Kidney tubule cell (primary cell): ENCODE measurements around the gene CDH4.

ENCODE experiments used
- DNase-seq: peaks from one replicate; pipeline ENCODE4 v3.0.0-alpha.2; 2018; ENCODE audit warnings: low spot score

Gene CDH4

GRCh38 chr20:61328911-61329558 lies 77.0 kb downstream of the CDH4 start:
- DNase-seq: peak; percentile 25

DNA sequence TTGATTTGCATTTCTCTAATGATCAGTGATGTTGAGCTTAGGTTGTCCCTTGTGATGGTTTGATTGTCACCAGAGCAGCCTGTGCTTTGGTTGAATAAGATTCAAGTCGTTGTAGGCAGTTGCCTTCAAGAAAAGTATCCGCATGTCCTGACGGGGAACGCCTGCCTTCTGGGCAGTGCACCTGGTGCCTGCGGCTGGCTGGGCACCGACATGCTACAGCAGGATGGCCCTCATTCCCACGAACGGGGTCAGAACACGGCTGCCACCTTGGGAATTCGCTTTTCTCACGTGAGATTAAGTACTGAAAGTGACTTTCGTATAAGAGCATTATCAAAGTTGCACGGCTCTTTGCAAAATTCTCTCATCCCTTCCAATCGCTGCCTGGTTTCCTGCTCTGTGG lies 78.4 kb downstream of the CDH4 start:
- no peak for DNase-seq

DNA sequence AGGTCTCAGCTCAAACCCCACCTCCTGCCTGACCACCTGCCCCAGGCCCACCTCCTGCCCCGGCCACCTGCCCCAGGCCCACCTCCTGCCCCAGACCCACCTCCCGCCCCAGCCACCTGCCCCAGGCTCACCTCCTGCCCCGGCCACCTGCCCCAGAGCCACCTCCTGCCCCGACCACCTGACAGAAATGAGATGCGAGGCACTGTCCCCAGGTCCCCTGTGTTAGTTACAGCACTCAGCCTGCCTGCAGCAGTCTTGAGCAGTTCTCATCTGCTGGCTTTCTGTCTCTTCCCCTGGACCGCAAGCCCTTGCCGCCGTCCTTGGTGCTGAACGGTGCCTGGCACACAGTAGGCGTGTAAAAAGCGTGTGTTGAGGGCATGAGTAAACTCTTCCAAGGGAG lies 79.5 kb downstream of the CDH4 start:
- DNase-seq: no peak

GRCh38 chr20:61332016-61332975 lies 80.2 kb downstream of the CDH4 start:
- no peak for DNase-seq

- no peak for DNase-seq
Measured at GRCh38 chr20:61333484-61334108, 81.5 kb downstream of the CDH4 start.

DNA sequence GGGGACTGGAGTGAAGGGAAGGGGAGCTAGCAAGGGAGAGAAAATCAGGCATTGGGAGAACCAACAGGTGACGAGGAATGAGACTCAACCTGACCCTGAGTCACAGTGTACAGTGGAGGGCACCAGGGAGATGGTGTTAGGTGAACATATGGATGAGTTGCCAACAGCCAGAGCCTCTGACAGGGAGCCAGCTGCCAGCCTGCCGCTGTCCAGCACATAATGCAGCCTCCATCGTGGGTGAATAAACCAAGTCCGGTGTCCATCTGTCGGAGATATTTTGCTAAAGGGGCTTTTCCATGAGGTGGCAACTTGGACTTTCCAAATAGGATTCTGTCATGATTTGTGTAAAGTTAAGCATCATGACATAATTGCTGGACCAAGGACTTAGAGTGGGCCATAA lies 88.1 kb downstream of the CDH4 start:
- no peak for DNase-seq

DNA sequence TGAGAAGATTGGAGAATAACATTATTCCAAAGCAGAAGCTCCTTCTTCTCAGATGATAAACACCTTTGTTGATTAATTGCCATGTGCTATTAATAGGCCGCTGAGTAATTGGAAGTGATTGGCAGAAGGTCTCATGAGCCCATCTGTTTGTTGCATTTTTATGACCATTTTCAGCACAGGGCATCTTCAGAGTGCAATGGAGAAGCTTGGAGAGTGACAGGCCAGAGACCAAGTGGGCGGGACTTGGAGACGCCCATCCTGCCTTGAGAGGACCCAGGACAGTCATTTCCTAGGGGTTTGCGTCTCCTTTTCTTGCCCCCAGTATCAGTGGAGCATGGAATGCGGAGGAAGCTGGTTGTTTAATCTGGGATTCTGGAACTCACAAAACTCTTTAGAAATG lies 89.5 kb downstream of the CDH4 start:
- no peak for DNase-seq

DNA sequence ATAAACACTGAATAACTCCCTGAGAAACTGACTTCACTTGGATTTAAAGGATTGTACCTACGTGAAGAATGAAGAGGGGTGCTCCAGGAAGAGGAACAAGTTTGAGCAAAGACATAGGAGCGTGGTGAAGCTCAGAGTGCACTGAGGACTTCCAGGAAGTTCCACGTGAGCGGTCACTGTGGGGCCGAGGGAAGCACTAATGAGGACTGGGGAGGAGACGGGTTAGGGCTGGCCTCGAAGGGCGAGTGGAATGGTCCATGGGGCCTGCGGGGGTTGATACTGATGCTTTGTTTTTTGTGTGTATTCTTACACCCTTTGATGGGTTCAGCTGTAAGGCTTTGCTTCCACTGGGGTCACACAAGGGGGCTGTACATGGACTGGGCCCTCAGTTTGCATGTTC lies 91.9 kb downstream of the CDH4 start:
- DNase-seq: no peak

DNA sequence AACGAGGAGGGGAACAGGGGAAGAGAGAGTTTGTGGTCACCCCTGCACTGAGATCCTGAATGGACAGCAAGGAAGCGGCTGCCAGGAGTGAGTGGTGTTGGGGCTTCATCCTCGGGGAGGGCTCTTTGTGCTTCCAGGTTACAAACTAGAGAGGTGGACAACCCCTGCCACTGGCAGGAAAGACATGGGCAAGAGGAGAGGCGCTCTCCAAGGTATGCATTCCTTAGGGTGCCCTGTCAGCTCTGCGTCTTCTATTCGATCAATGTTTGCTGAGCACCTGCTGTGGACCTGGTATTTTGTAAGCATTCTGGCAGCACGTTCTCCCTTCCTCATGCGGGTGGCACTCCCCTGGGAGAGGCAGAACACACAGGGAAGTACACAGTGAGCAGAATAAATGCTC lies 93.6 kb downstream of the CDH4 start:
- no peak for DNase-seq

DNA sequence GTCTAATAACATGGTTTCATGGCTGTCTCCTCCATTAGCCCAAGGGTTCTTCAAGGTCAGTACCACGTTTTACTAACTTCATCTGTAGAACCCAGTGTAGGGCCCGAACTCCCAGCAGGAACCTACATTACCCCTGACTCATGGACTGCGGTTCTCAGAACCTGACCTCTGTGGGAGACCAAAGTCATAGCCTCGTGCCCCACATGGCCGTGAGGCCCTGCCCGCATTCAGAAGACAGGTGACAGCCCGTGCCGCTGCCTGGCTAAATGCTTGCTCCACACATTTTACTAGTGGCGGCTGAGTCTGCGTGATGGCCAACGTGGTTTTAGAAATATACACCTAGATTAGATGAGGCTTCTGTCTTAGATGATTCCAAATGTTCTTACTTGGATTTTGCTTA lies 94.9 kb downstream of the CDH4 start:
- DNase-seq: no peak

- no peak for DNase-seq
Measured at GRCh38 chr20:61347443-61347842, 95.4 kb downstream of the CDH4 start.

DNA sequence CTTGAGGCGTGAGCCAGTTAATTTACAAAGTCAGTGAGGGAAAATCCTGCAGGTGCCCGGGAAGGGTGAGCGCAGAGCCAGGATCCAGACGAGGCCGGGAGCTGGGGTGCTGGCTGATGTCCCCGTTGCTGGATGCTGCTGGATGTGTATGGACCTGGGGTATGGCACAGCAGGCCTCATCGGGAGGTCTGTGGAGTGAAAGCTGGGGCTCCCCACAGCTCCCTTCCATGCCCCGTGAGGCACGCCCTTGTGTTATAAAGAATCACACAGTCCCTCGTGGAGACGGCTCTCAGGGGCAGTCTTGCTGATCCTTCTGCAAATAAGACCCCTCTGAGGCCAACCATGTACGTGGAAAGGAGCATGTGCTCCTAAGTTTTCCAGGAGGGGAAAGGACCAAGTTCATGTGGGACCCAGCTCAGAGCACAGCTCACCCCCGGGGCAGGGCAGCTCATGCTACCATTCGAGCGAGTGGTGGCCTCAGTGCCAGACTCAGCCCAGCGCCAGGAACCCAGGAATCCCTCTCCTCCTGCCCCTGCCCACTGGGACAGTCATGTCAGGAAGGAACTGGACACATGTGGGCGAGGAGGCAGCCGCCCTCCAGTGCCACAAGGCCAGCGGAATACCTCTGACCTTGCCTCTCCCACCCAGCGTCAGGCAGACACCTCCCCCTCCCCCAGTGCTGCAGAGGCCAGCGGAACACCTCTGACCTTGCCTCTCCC lies 97.5 kb downstream of the CDH4 start:
- no peak for DNase-seq

- DNase-seq: no peak
Measured at GRCh38 chr20:61350500-61351250, 98.6 kb downstream of the CDH4 start.

DNA sequence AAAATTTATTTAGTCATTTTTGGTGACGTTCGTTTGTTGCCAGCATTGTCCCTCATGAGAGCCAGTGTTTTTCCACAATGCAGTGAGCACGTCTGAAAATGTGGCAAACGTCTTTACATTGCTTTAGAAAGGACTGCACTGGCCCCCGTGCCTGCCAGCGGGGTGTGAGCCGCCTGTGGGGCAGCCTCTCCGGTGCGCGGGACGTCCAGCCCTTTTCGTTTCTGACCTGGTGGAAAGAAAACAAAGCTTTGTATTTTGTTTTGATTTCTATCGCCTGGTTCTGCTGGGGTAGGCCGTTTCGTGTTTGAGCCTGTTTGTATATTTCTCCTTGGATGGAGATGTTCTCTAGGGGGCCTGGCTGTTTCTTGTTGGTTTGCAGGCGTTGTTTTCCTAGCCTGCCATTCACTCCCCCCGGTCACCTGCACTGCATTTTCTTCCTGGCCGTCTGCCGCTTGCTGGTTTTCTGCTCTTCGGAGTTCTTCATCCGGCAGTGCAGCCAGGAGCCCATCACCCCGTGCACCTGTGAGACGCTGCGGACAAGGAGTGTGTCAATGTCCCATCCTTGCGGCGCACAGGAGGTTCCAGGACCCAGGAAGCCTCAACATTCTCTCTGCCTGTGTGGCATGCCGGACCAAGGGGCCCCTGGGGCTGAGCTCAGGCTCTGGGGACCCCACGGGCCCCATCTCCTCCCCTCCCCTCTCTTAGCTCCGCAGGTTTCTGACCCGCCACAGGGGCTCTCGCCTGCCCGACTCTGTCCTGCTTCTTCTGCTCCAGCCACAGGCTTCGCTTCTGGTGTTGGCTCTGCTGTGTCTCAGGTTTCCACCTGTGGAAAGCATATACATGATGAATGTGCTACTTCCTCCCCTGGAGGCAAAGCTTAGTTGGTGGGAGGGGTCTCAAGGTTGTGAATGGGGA lies 100.5 kb downstream of the CDH4 start:
- no peak for DNase-seq

- DNase-seq: peak; percentile 76
Measured at GRCh38 chr20:61353261-61354000, 101.4 kb downstream of the CDH4 start.

DNA sequence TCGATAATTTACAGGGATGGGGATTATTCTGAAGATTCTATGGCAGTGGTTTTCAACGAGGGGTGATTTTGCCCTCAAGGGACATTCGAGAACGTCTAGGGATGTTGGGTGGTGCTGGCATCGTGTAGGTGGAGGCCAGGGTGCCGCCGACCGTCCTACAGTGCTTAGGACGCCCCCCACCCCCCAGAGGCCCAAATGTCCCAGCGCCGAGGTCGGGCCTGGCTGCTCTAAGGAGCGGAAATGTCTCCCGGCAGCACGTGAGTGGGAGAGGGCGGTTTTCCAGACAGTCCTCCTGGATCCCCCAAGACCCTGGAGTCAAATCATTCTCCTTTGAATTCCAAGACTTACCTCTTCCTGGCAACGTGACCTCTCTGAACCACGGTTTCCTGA lies 101.9 kb downstream of the CDH4 start:
- no peak for DNase-seq

DNA sequence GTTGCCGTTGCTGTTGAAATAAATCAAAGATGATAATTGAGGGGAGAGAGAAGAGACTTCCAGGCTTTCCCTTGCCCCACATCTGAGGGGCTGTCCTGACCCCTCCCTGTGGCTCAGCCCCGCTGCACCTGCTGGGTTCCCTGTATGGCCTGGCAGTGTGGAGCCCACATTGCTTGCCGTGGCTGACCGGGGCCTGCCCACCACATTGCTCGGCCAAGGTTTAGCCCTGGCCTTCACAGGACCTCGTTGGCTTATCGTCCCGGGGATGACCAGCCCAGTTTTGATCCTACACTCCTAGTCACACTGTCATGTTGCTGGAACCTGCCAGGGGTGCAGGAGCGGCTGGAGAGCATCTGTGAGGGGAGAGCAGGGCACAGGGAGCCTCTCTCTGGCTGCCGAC lies 102.4 kb downstream of the CDH4 start:
- no peak for DNase-seq

- DNase-seq: peak; percentile 22
Measured at GRCh38 chr20:61354901-61355495, 102.9 kb downstream of the CDH4 start.

DNA sequence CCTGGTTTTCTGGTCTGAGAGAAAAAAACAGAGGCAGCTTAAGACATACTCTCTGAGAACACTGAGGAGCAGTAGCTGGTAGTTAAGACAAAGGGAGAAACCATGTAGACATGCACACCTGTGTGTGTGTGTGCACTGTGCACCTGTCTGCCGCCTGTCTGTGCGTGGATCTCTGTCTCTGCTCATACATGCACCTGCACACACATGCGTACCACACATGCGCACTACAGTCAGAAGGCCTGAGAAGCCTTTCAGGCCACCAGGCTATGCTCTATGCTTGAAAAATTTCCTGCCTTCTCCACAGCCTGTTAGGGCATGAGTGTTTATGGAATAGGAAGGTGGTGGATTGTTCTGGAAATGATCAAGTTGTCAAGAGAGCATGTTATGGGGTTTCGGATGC lies 103.5 kb downstream of the CDH4 start:
- DNase-seq: no peak
